Cardiac muscle cell (in vitro differentiated cells and primary cell): ENCODE data around the gene FKBP15. TPM values are rescaled to one million over a fixed set of nuclear protein-coding genes. Genes with fewer than 3 reads are reported as not detected.
"Not testable (repeated sequence)": the region's sequence is repeated elsewhere in the genome, so short reads cannot be mapped to it uniquely, and the experiment has no call there.

Experiments used
- DNase-seq, 2 donors: peaks; one replicate each; pipeline versions ENCODE4 v3.0.0 to v3.0.0-alpha.2; 2010 to 2017; ENCODE audit warnings: low read depth in 1 of 2, low spot score in 1 of 2
- H3K27ac ChIP-seq: fragments of 200-600 bp; sonication (generic); 2 replicates; pipeline ENCODE4 v1.5.1; 2016
- H3K27me3 ChIP-seq: fragments of 200-600 bp; sonication (generic); 2 replicates; pipeline ENCODE4 v1.6.0; 2016; ENCODE audit warnings: control low read depth
- H3K36me3 ChIP-seq: fragments of 200-600 bp; sonication (generic); 2 replicates; pipeline ENCODE4 v1.5.1; 2016; ENCODE audit warnings: control low read depth
- H3K4me1 ChIP-seq: fragments of 200-600 bp; sonication (generic); 2 replicates; pipeline ENCODE4 v1.8.1; 2017; ENCODE audit warnings: low read depth, mild to moderate bottlenecking, mixed run types
- H3K4me3 ChIP-seq: fragments of 200-600 bp; sonication (generic); 2 replicates; pipeline ENCODE4 v1.5.1; 2016; ENCODE audit warnings: mild to moderate bottlenecking
- H3K9me3 ChIP-seq: fragments of 200-600 bp; sonication (generic); 2 replicates; pipeline ENCODE4 v1.5.1; 2017; ENCODE audit warnings: low read depth, mild to moderate bottlenecking, control low read depth
- CTCF ChIP-seq: IDR thresholded peaks from 2 replicates; pipeline ENCODE4 v1.5.1; 2012; ENCODE audit warnings: low read depth, mild to moderate bottlenecking, low read length
- polyA plus RNA-seq: library from polyadenylated mRNA; unstranded; fragments of >200 nt; fragmentation: Nextera tagmentation; extraction: Ambion mirVana; gene quantifications from 2 replicates; pipeline ENCODE4 v1.2.1, GENCODE V29; 2016
- total RNA-seq: library from RNA; depleted of rRNA; stranded (reverse); fragments of >200 nt; gene quantifications from 2 replicates; pipeline ENCODE4 v1.2.3, GENCODE V29; 2016

Gene FKBP15
- total and polyA plus RNA-seq, 2 experiments from 2014 or later, result 10.9 to 20.6 TPM

GRCh38 chr9:113244556-113244955, 23.5 kb upstream of the FKBP15 start:
- TF ChIP-seq CTCF, result no peak
- DNase-seq, result no peak
- no peaks in the 10 kb centered on the region for H3K27me3 ChIP-seq
- H3K9me3 ChIP-seq, result no peaks in the 10 kb centered on the region
- H3K27ac ChIP-seq, result no peak overlapping the region
- no peaks in the 10 kb centered on the region for H3K36me3 ChIP-seq
- no peaks in the 10 kb centered on the region for H3K4me1 ChIP-seq
- no peak overlapping the region for H3K4me3 ChIP-seq

- H3K4me3 ChIP-seq, result no peak overlapping the region
- H3K36me3 ChIP-seq, result no peaks in the 10 kb centered on the region
- no peaks in the 10 kb centered on the region for H3K27me3 ChIP-seq
- no peak for TF ChIP-seq CTCF
- DNase-seq, result no peak
- no peaks in the 10 kb centered on the region for H3K9me3 ChIP-seq
- peaks cover 13% of the 10 kb centered on the region for H3K4me1 ChIP-seq
- H3K27ac ChIP-seq, result no peak overlapping the region
Observed at GRCh38 chr9:113241161-113241560, 20.1 kb upstream of the FKBP15 start.

GRCh38 chr9:113238859-113239232, 17.8 kb upstream of the FKBP15 start:
- TF ChIP-seq CTCF, result no peak
- H3K4me3 ChIP-seq, result no peak overlapping the region
- no peaks in the 10 kb centered on the region for H3K9me3 ChIP-seq
- H3K4me1 ChIP-seq, result peaks cover 13% of the 10 kb centered on the region
- DNase-seq, result peak in 1 of 2 donors; percentile 14
- no peaks in the 10 kb centered on the region for H3K27me3 ChIP-seq
- H3K36me3 ChIP-seq, result no peaks in the 10 kb centered on the region
- H3K27ac ChIP-seq, result no peak overlapping the region

GRCh38 chr9:113238202-113238858, 17.3 kb upstream of the FKBP15 start:
- no peaks in the 10 kb centered on the region for H3K36me3 ChIP-seq
- no peaks in the 10 kb centered on the region for H3K9me3 ChIP-seq
- H3K27me3 ChIP-seq, result no peaks in the 10 kb centered on the region
- H3K27ac ChIP-seq, result no peak overlapping the region
- peaks cover 13% of the 10 kb centered on the region for H3K4me1 ChIP-seq
- no peak for DNase-seq
- no peak for TF ChIP-seq CTCF
- no peak overlapping the region for H3K4me3 ChIP-seq

- H3K36me3 ChIP-seq, result no peaks in the 10 kb centered on the region
- H3K9me3 ChIP-seq, result no peaks in the 10 kb centered on the region
- peak in 1 of 2 donors; percentile 60 for DNase-seq
- peaks cover 17% of the 10 kb centered on the region for H3K4me1 ChIP-seq
- TF ChIP-seq CTCF, result no peak
- H3K27ac ChIP-seq, result peak overlapping the region; percentile 7
- no peak overlapping the region for H3K4me3 ChIP-seq
- H3K27me3 ChIP-seq, result no peaks in the 10 kb centered on the region
Observed at GRCh38 chr9:113237026-113237425, 15.9 kb upstream of the FKBP15 start.

- H3K9me3 ChIP-seq, H3K4me3 ChIP-seq, H3K27me3 ChIP-seq, H3K36me3 ChIP-seq, DNase-seq, H3K27ac ChIP-seq: not testable (repeated sequence)
- peaks cover 17% of the 10 kb centered on the region for H3K4me1 ChIP-seq
Observed at GRCh38 chr9:113235701-113236255, 14.7 kb upstream of the FKBP15 start.
